ENCODE results near the gene N4BP2L2.

GRCh38 chr13:32454886-32455593 lies 83.6 kb downstream of the N4BP2L2 start:
- TF ChIP-seq CTCF (conservative IDR thresholded peaks at IDR 0.05; ENCODE audit: low read length): no peak
- TF ChIP-seq EZH2phosphoT487 (IDR thresholded peaks at IDR 0.05; ENCODE audit: borderline replicate concordance, low read depth, low read length): no peak

Measured in OCI-LY7 (cell line).